ENCODE data around the gene CAPSL. TPM values are rescaled to one million over a fixed set of nuclear protein-coding genes. Genes with fewer than 3 reads are reported as not detected.

CAPSL gene
- total and polyA plus RNA-seq, 4 donors, result 2.6 to 24.2 (median 6.6) TPM

Small RNAs within 50 kb of the gene (small RNA-seq; reads per million reads assigned to genes)
- not detected for gene AC112204.1 (ENCODE audit: low replicate concordance)

Other genes starting within 250 kb of the CAPSL start
- gene IL7R, start 81.7 kb downstream of the CAPSL start, total RNA-seq, result 1 to 10 TPM in 1 of 2 donors, under 1 TPM in 1; 0.50 to 1.3 TPM
- gene IL7R, start 81.7 kb downstream of the CAPSL start, polyA plus RNA-seq (ENCODE audit: insufficient read length in 2 of 2), result 1 to 10 TPM; 1.8 to 2.1 TPM
- gene UGT3A1, start 52.8 kb upstream of the CAPSL start, total RNA-seq, result under 1 TPM in 1 of 2 donors, not detected in 1; under 0.01 TPM
- under 1 TPM; 0.33 to 0.74 TPM for gene UGT3A1, start 52.8 kb upstream of the CAPSL start, polyA plus RNA-seq (ENCODE audit: insufficient read length in 2 of 2)
- 1 to 10 TPM; 1.4 to 2.0 TPM for gene UGT3A2, start 128.3 kb upstream of the CAPSL start, total RNA-seq
- under 1 TPM; 0.55 to 0.66 TPM for gene UGT3A2, start 128.3 kb upstream of the CAPSL start, polyA plus RNA-seq (ENCODE audit: insufficient read length in 2 of 2)
- 10 to 100 TPM; 21.1 to 56.5 TPM for gene LMBRD2, start 213.3 kb upstream of the CAPSL start, total RNA-seq
- gene LMBRD2, start 213.3 kb upstream of the CAPSL start, polyA plus RNA-seq (ENCODE audit: insufficient read length in 2 of 2), result 10 to 100 TPM; 15.2 to 24.7 TPM
- gene SKP2, start 213.5 kb upstream of the CAPSL start, total RNA-seq, result 10 to 100 TPM; 23.8 to 36.0 TPM
- 10 to 100 TPM; 19.7 to 25.0 TPM for gene SKP2, start 213.5 kb upstream of the CAPSL start, polyA plus RNA-seq (ENCODE audit: insufficient read length in 2 of 2)